GM12878 (cell line): ENCODE measurements around the gene FDXACB1. TPM values are rescaled to one million over a fixed set of nuclear protein-coding genes. Genes with fewer than 3 reads are reported as not detected.
A peak's percentile ranks its signal among the peaks of the same experiment; 100 is the strongest.

Experiments
- ATAC-seq: fragments of 200-7000 bp; cut with Tn5 transposase; 3 replicates; pipeline ENCODE4 v1.9.1; 2020; ENCODE audit warnings: mild to moderate bottlenecking, moderate library complexity
- BruUV-seq: library from RNA; stranded (reverse); fragments of 400-500 nt; replicated peaks from 2 replicates; lab custom pipeline; 2021; lab: Mats Ljungman, UMichigan
- CTCF ChIA-PET: fragments of 300-600 bp; sonication (Branson Sonifier 250); formaldehyde crosslinking; extraction: SDS; loops from one replicate; lab custom pipeline; 2021; ENCODE audit warnings: inconsistent platforms; lab: Yijun Ruan, JAX
- POLR2A ChIA-PET: fragments of 350-600 bp; formaldehyde crosslinking; extraction: SDS; loops from one replicate; lab custom pipeline; 2021; ENCODE audit warnings: inconsistent platforms; lab: Charles Lee
- RAD21 ChIA-PET: fragments of 300-600 bp; sonication (Branson Sonifier 250); formaldehyde crosslinking; loops from one replicate; lab custom pipeline; 2023; ENCODE audit warnings: antibody characterized with exemption; ENCODE audit not compliant: unreplicated experiment; lab: Charles Lee
- SMC1A ChIA-PET: fragments of 300-600 bp; sonication (Branson Sonifier 250); formaldehyde crosslinking; loops from one replicate; lab custom pipeline; 2023; ENCODE audit not compliant: unreplicated experiment, uncharacterized antibody; lab: Charles Lee
- DNase-seq: peaks from one replicate; pipeline ENCODE4 v3.0.0-alpha.2; 2011; ENCODE audit warnings: low read depth, low spot score
- FAIRE-seq: peaks from 3 replicates; lab custom pipeline; 2011; peaks lifted over from hg19 to GRCh38; lab: Jason Lieb, UNC
- H2AFZ ChIP-seq: 2 replicates; pipeline ENCODE4 v1.6.0; 2011; ENCODE audit warnings: low read depth, low read length, control low read depth; ENCODE audit not compliant: control insufficient read depth
- H3K27ac ChIP-seq: 2 replicates; pipeline ENCODE4 v1.5.1; 2011; ENCODE audit warnings: control low read depth; ENCODE audit not compliant: control insufficient read depth, insufficient read depth
- H3K27me3 ChIP-seq, 2 experiments: replicated peaks in 1 of 2; 2 replicates each; pipeline versions ENCODE4 v1.6.0 to v1.6.1; 2011; ENCODE audit warnings: low read length in 1 of 2; ENCODE audit not compliant: control insufficient read depth in 2 of 2, insufficient read depth in 2 of 2
- H3K36me3 ChIP-seq, 2 experiments: 2 replicates each; pipeline ENCODE4 v1.5.1; 2011; ENCODE audit warnings: low read length in 1 of 2; ENCODE audit not compliant: control insufficient read depth in 2 of 2, insufficient read depth in 2 of 2
- H3K4me1 ChIP-seq: 2 replicates; pipeline ENCODE4 v1.6.1; 2011; ENCODE audit warnings: mild to moderate bottlenecking, low read length, moderate library complexity, mixed read lengths; ENCODE audit not compliant: control insufficient read depth, insufficient read depth
- H3K4me2 ChIP-seq: 2 replicates; pipeline ENCODE4 v1.6.0; 2011; ENCODE audit warnings: control low read depth; ENCODE audit not compliant: control insufficient read depth, insufficient read depth
- H3K4me3 ChIP-seq: fragments of 200-600 bp; sonication (generic); 2 replicates; pipeline ENCODE4 v1.5.1; 2016
- H3K79me2 ChIP-seq: 2 replicates; pipeline ENCODE4 v1.6.0; 2011; ENCODE audit warnings: low read length; ENCODE audit not compliant: control insufficient read depth, insufficient read depth
- H3K9ac ChIP-seq: 2 replicates; pipeline ENCODE4 v1.8.0; 2011; ENCODE audit warnings: low read length, control low read depth, mixed read lengths; ENCODE audit not compliant: control insufficient read depth, insufficient read depth
- H3K9me3 ChIP-seq: replicated peaks from 3 replicates; pipeline ENCODE4 v1.5.1; 2011; ENCODE audit warnings: mild to moderate bottlenecking, low read length; ENCODE audit not compliant: control insufficient read depth, insufficient read depth
- H4K20me1 ChIP-seq: 2 replicates; pipeline ENCODE4 v1.6.0; 2011; ENCODE audit not compliant: control insufficient read depth, insufficient read depth
- CTCF ChIP-seq, 3 experiments: IDR thresholded peaks in 2 of 3; conservative IDR thresholded peaks in 1 of 3; 2 replicates each; pipeline ENCODE4 v1.5.1; 2011; ENCODE audit warnings: low read depth in 3 of 3, low read length in 3 of 3, mild to moderate bottlenecking in 3 of 3, control low read depth in 2 of 3, moderate library complexity in 2 of 3, inconsistent platforms in 1 of 3, mixed read lengths in 1 of 3; ENCODE audit not compliant: control insufficient read depth in 2 of 3, insufficient read depth in 1 of 3; ENCODE audit errors: extremely low read depth in 1 of 3
- POU2F2 ChIP-seq: IDR thresholded peaks from 3 replicates; pipeline ENCODE4 v1.6.1; 2011; ENCODE audit warnings: low read depth, mild to moderate bottlenecking, low read length, borderline replicate concordance
- SMARCA5 ChIP-seq: fragments of 450-650 bp; IDR thresholded peaks from 2 replicates; pipeline ENCODE4 v1.6.1; 2017; ENCODE audit warnings: mild to moderate bottlenecking
- TARDBP ChIP-seq: IDR thresholded peaks from 2 replicates; pipeline ENCODE4 v1.6.1; 2016; ENCODE audit warnings: borderline replicate concordance
- YBX1 ChIP-seq: fragments of 450-650 bp; IDR thresholded peaks from 2 replicates; pipeline ENCODE4 v1.6.1; 2016; ENCODE audit warnings: antibody characterized with exemption
- ZNF24 ChIP-seq: fragments of 450-650 bp; IDR thresholded peaks from 2 replicates; pipeline ENCODE4 v1.6.1; 2017; ENCODE audit warnings: antibody characterized with exemption, mild to moderate bottlenecking
- WGBS: methylation state at CpG from one replicate; pipeline ENCODE4 v1.1.6; 2016; ENCODE audit warnings: low lambda C conversion rate; ENCODE audit not compliant: insufficient replicate concordance, insufficient coverage; ENCODE audit errors: missing lambda C conversion rate; 5-methylcytosine and 5-hydroxymethylcytosine counted together
- in situ Hi-C: fragments of 300-500 bp; cut with MboI; formaldehyde crosslinking; loops from 9 replicates; pipeline ENCODE4 v1.14.3; 2018; ENCODE audit warnings: mixed read lengths
- intact Hi-C: fragments of 100-400 bp; cut with micrococcal nuclease; formaldehyde crosslinking; loops from one replicate; pipeline ENCODE4 v1.14.2; 2022; ENCODE audit not compliant: unreplicated experiment
- polyA plus RNA-seq, 11 experiments: library from polyadenylated mRNA; depleted of rRNA in 4 of 11; unstranded in 6 of 11; stranded (reverse) in 5 of 11; fragments of >200 nt; fragmentation: Nextera tagmentation in 4 of 11; fragmentation: Illumina TruSeq in 1 of 11; extraction: Ambion mirVana in 4 of 11; extraction: Trizol in 1 of 11; gene quantifications; 1 replicate in 1 of 11; 2 replicates in 10 of 11; pipeline versions ENCODE4 v1.2.1 to v1.2.3, GENCODE V29; 2011 to 2016; ENCODE audit warnings: inconsistent platforms in 2 of 11, missing spikeins in 2 of 11, low read depth in 1 of 11
- total RNA-seq, 4 experiments: library from RNA; depleted of rRNA in 3 of 4; stranded (reverse); fragments of >200 nt in 3 of 4; fragmentation: Illumina TruSeq in 1 of 4; extraction: Trizol in 1 of 4; gene quantifications; 2 replicates each; pipeline versions ENCODE4 v1.2.1 to v1.2.3, GENCODE V29; 2013 to 2021

FDXACB1 gene
- total and polyA plus RNA-seq, 10 of the 15 experiments (the other 5 are each of a cell fraction or from before 2014, with no cell fraction given), result 7.4 to 13.3 (median 9.7) TPM

- no peak for TF ChIP-seq POU2F2
- TF ChIP-seq, all 136 proteins: peak for 0
These were observed 3.2 kb upstream of the FDXACB1 start (continued) for GRCh38 chr11:111882202-111882601.

GRCh38 chr11:111879637-111879960 is 634 bp upstream of the FDXACB1 start:
- peak overlapping the region; percentile 97 for H2AFZ ChIP-seq
- peaks cover 12% of the 10 kb centered on the region for H3K79me2 ChIP-seq
- no peak for FAIRE-seq
- H4K20me1 ChIP-seq, result no peaks in the 10 kb centered on the region
- WGBS, result 45% methylated on average over 6 of the region's 6 CpGs
- ChIA-PET POLR2A (interaction anchor here (1.4 kb wide), 1 partner anchor 8 kb away, joined by 12 read pairs; the partner anchor contains the start of gene ALG9), CTCF (interaction anchor here (1.1 to 4.2 kb wide), 2 partner anchors 9 to 14 kb away, joined by 3 to 21 read pairs; partner anchors contain the start of gene ALG9), SMC1A (interaction anchor here (1.0 to 1.1 kb wide), 4 partner anchors 8 to 403 kb away, joined by 3 to 6 read pairs (median 4); partner anchors contain the start of gene ALG9), RAD21 (interaction anchor here (1.3 to 1.5 kb wide), 2 partner anchors 9 to 401 kb away, joined by 3 to 10 read pairs; partner anchors contain the start of gene ALG9)
- no peaks in the 10 kb centered on the region for H3K4me1 ChIP-seq
- H3K4me3 ChIP-seq, result peak overlapping the region; percentile 94
- no peaks in the 10 kb centered on the region; a peak in 1 of 4 replicates for H3K36me3 ChIP-seq
- H3K27me3 ChIP-seq, result no peaks in the 10 kb centered on the region
- TF ChIP-seq CTCF (IDR thresholded peaks at IDR 0.05 in 2 of 3, conservative IDR thresholded peaks at IDR 0.05 in 1 of 3; ENCODE audit: control insufficient read depth in 2 of 3, extremely low read depth in 1 of 3, insufficient read depth in 1 of 3, low read depth in 3 of 3, low read length in 3 of 3) (no peak), TARDBP (no peak), SMARCA5 (0 out of 2 replicates have a peak, but pooled peaks have one; percentile 17), YBX1 (0 out of 2 replicates have a peak, but pooled peaks have one; percentile 30), ZNF24 (no peak)
- H3K9me3 ChIP-seq, result no peaks in the 10 kb centered on the region
- intact Hi-C loops (loop anchor here (2.0 to 10.0 kb wide), 4 partner anchors 47 to 345 kb away; partner anchors contain the start of genes PTS, SDHD and TIMM8B), in situ Hi-C loops (loop anchor here (5.0 kb wide), 1 partner anchor 208 kb away; the partner anchor contains the start of genes SDHD and TIMM8B)
- peak overlapping the region; percentile 78 for H3K4me2 ChIP-seq
- peak overlapping the region; percentile 76 for H3K9ac ChIP-seq
- H3K27ac ChIP-seq, result peak overlapping the region; percentile 85
- DNase-seq, result no peak
- BruUV-seq, result TSS peak; percentile 95
- ATAC-seq, result peak; percentile 19
